GM12891 (cell line): ENCODE data around the gene FHDC1.

ENCODE experiments used
- DNase-seq: peaks from one replicate; pipeline ENCODE4 v3.0.0; 2011; ENCODE audit warnings: low spot score; ENCODE audit not compliant: insufficient read length
- FAIRE-seq: peaks from 2 replicates; lab custom pipeline; 2011; peaks lifted over from hg19 to GRCh38; lab: Jason Lieb, UNC
- PAX5 ChIP-seq: IDR thresholded peaks from 2 replicates; pipeline ENCODE4 v1.6.1; 2011; ENCODE audit warnings: low read length, moderate library complexity, mild to moderate bottlenecking; ENCODE audit not compliant: insufficient read depth, severe bottlenecking
- POLR2A ChIP-seq: IDR thresholded peaks from 2 replicates; pipeline ENCODE4 v1.6.1; 2011; ENCODE audit warnings: low read depth, low read length, control low read depth
- POLR2AphosphoS5 ChIP-seq: IDR thresholded peaks from 2 replicates; pipeline ENCODE4 v1.6.1; 2011; ENCODE audit warnings: low read depth, low read length, control low read depth
- POU2F2 ChIP-seq: IDR thresholded peaks from 2 replicates; pipeline ENCODE4 v1.6.1; 2011; ENCODE audit warnings: low read depth, mild to moderate bottlenecking, control low read depth, low read length, moderate library complexity
- SPI1 ChIP-seq: IDR thresholded peaks from 2 replicates; pipeline ENCODE4 v1.6.1; 2011; ENCODE audit warnings: low read depth, low read length, control low read depth
- TAF1 ChIP-seq: IDR thresholded peaks from 2 replicates; pipeline ENCODE4 v1.6.1; 2011; ENCODE audit warnings: low read depth, low read length, control low read depth

Gene FHDC1

GRCh38 chr4:153023692-153024394 lies 87.7 kb downstream of the FHDC1 start:
- no peak for FAIRE-seq
- DNase-seq = no peak
- TF ChIP-seq TAF1 (no peak), PAX5 (no peak), SPI1 (no peak), POLR2AphosphoS5 (no peak), POLR2A (no peak), POU2F2 (no peak)

GRCh38 chr4:153024466-153024865 lies 88.3 kb downstream of the FHDC1 start:
- no peak for DNase-seq
- TF ChIP-seq POLR2A (no peak), SPI1 (no peak), PAX5 (no peak), POU2F2 (no peak), POLR2AphosphoS5 (no peak), TAF1 (no peak)
- FAIRE-seq = no peak

- TF ChIP-seq POU2F2 (no peak), PAX5 (no peak), POLR2A (no peak), TAF1 (no peak), SPI1 (no peak), POLR2AphosphoS5 (no peak)
- no peak for FAIRE-seq
- DNase-seq = no peak
Observed at GRCh38 chr4:153025406-153025805, 89.3 kb downstream of the FHDC1 start.

- TF ChIP-seq POLR2AphosphoS5 (no peak), POU2F2 (no peak), POLR2A (no peak), TAF1 (no peak), PAX5 (no peak), SPI1 (no peak)
- DNase-seq (no peak), FAIRE-seq (peak; percentile 85)
Observed at GRCh38 chr4:153026591-153027346, 90.6 kb downstream of the FHDC1 start.

- no peak for FAIRE-seq
- no peak for DNase-seq
Observed at GRCh38 chr4:153027866-153028265, 91.7 kb downstream of the FHDC1 start.

GRCh38 chr4:153028535-153028934 lies 92.4 kb downstream of the FHDC1 start:
- DNase-seq (no peak), FAIRE-seq (no peak)
- TF ChIP-seq POLR2A = no peak
- TF ChIP-seq POLR2AphosphoS5 = no peak
- no peak for TF ChIP-seq SPI1
- TF ChIP-seq PAX5 = no peak
- no peak for TF ChIP-seq POU2F2
- TF ChIP-seq TAF1 = no peak

More at GRCh38 chr4:153027866-153028265, 91.7 kb downstream of the FHDC1 start:
- no peak for TF ChIP-seq SPI1
- TF ChIP-seq TAF1 = no peak
- TF ChIP-seq POLR2A = no peak
- TF ChIP-seq PAX5 = no peak
- no peak for TF ChIP-seq POLR2AphosphoS5
- no peak for TF ChIP-seq POU2F2
